ENCODE data around the gene LMAN2L.

GRCh38 chr2:96716388-96716787, 23.5 kb downstream of the LMAN2L start:
- TF ChIP-seq CTCF (IDR thresholded peaks at IDR 0.05) (no peak), POLR2A (IDR thresholded peaks at IDR 0.05) (no peak)

Measured in body of pancreas (tissue), 4 donors.